ENCODE measurements around the gene ISG15. TPM values are rescaled to one million over a fixed set of nuclear protein-coding genes. Genes with fewer than 3 reads are reported as not detected.

The ISG15 gene
- total RNA-seq, 1 experiment from 2014 or later: 63.1 TPM

- Histone ChIP-seq H3K4me1 (0 out of 2 replicates have a peak, but pooled peaks cover 3% of the 10 kb centered on the region), H3K4me3 (ENCODE audit: low read depth, low read length) (no peak overlapping the region), H3K9me3 (no peaks in the 10 kb centered on the region), H3K27me3 (replicated peaks; ENCODE audit: control insufficient read depth, insufficient read depth, low read length) (no peaks in the 10 kb centered on the region), H3K36me3 (ENCODE audit: control insufficient read depth, insufficient read depth, low read length) (no peaks in the 10 kb centered on the region)
- H3K27ac Mint-ChIP-seq (ENCODE audit: unreplicated experiment): peak overlapping the region; percentile 85
- no peak for DNase-seq
- BruUV-seq (replicated peaks): no TSS peak
- H3K4me1 Mint-ChIP-seq (ENCODE audit: low read depth, unreplicated experiment): peaks cover 5% of the 10 kb centered on the region
- H3K27me3 Mint-ChIP-seq (ENCODE audit: insufficient read depth, unreplicated experiment): no peaks in the 10 kb centered on the region
- no peak for TF ChIP-seq CTCF (IDR thresholded peaks at IDR 0.05; ENCODE audit: insufficient read depth in 1 of 2, low read depth in 1 of 2, low read length in 1 of 2, severe bottlenecking in 1 of 2, unreplicated experiment in 1 of 2)
- no peaks in the 10 kb centered on the region for H3K9me3 Mint-ChIP-seq (ENCODE audit: unreplicated experiment)
- H3K4me3 Mint-ChIP-seq (ENCODE audit: unreplicated experiment): no peak overlapping the region
- POLR2A ChIA-PET: no interaction called here
- intact Hi-C loops (cut with micrococcal nuclease; ENCODE audit: unreplicated experiment): no loop called here
- H3K36me3 Mint-ChIP-seq (ENCODE audit: insufficient read depth, unreplicated experiment): peaks cover 37% of the 10 kb centered on the region
- CTCF ChIA-PET: no interaction called here
These were observed 18.4 kb downstream of the ISG15 start for GRCh38 chr1:1031659-1032235.

GRCh38 chr1:1032424-1032823 is 19.1 kb downstream of the ISG15 start:
- no peaks in the 10 kb centered on the region for H3K36me3 ChIP-seq (ENCODE audit: control insufficient read depth, insufficient read depth, low read length)
- Mint-ChIP-seq H3K9me3 (ENCODE audit: unreplicated experiment) (no peaks in the 10 kb centered on the region), H3K4me1 (ENCODE audit: low read depth, unreplicated experiment) (peaks cover 5% of the 10 kb centered on the region), H3K27me3 (ENCODE audit: insufficient read depth, unreplicated experiment) (no peaks in the 10 kb centered on the region), H3K27ac (ENCODE audit: unreplicated experiment) (peak overlapping the region; percentile 85), H3K4me3 (ENCODE audit: unreplicated experiment) (no peak overlapping the region), H3K36me3 (ENCODE audit: insufficient read depth, unreplicated experiment) (peaks cover 31% of the 10 kb centered on the region)
- H3K4me3 ChIP-seq (ENCODE audit: low read depth, low read length): no peak overlapping the region
- intact Hi-C loops (cut with micrococcal nuclease; ENCODE audit: unreplicated experiment): no loop called here
- no peaks in the 10 kb centered on the region for H3K27me3 ChIP-seq (replicated peaks; ENCODE audit: control insufficient read depth, insufficient read depth, low read length)
- BruUV-seq (replicated peaks): no TSS peak
- no peak for TF ChIP-seq CTCF (IDR thresholded peaks at IDR 0.05; ENCODE audit: insufficient read depth in 1 of 2, low read depth in 1 of 2, low read length in 1 of 2, severe bottlenecking in 1 of 2, unreplicated experiment in 1 of 2)
- POLR2A ChIA-PET: no interaction called here
- H3K4me1 ChIP-seq: peaks cover 3% of the 10 kb centered on the region; the same call in 1 of the 2 replicates
- no peaks in the 10 kb centered on the region for H3K9me3 ChIP-seq
- CTCF ChIA-PET: no interaction called here
- no peak for DNase-seq

GRCh38 chr1:1033009-1033587 is 19.8 kb downstream of the ISG15 start:
- Mint-ChIP-seq H3K36me3 (ENCODE audit: insufficient read depth, unreplicated experiment) (peaks cover 28% of the 10 kb centered on the region), H3K9me3 (ENCODE audit: unreplicated experiment) (no peaks in the 10 kb centered on the region), H3K27me3 (ENCODE audit: insufficient read depth, unreplicated experiment) (no peaks in the 10 kb centered on the region), H3K27ac (ENCODE audit: unreplicated experiment) (no peak overlapping the region), H3K4me3 (ENCODE audit: unreplicated experiment) (no peak overlapping the region), H3K4me1 (ENCODE audit: low read depth, unreplicated experiment) (peaks cover 5% of the 10 kb centered on the region)
- no peak for TF ChIP-seq CTCF (IDR thresholded peaks at IDR 0.05; ENCODE audit: insufficient read depth in 1 of 2, low read depth in 1 of 2, low read length in 1 of 2, severe bottlenecking in 1 of 2, unreplicated experiment in 1 of 2)
- CTCF ChIA-PET: no interaction called here
- Histone ChIP-seq H3K4me3 (ENCODE audit: low read depth, low read length) (no peak overlapping the region), H3K9me3 (no peaks in the 10 kb centered on the region), H3K27me3 (replicated peaks; ENCODE audit: control insufficient read depth, insufficient read depth, low read length) (no peaks in the 10 kb centered on the region), H3K4me1 (peaks cover 10% of the 10 kb centered on the region), H3K36me3 (ENCODE audit: control insufficient read depth, insufficient read depth, low read length) (no peaks in the 10 kb centered on the region; the same call in 1 of the 2 replicates)
- POLR2A ChIA-PET: no interaction called here
- DNase-seq: no peak
- BruUV-seq (replicated peaks): no TSS peak
- intact Hi-C loops (cut with micrococcal nuclease; ENCODE audit: unreplicated experiment): no loop called here
